ENCODE measurements around the gene ZNF467.

Gene ZNF467, protein sequence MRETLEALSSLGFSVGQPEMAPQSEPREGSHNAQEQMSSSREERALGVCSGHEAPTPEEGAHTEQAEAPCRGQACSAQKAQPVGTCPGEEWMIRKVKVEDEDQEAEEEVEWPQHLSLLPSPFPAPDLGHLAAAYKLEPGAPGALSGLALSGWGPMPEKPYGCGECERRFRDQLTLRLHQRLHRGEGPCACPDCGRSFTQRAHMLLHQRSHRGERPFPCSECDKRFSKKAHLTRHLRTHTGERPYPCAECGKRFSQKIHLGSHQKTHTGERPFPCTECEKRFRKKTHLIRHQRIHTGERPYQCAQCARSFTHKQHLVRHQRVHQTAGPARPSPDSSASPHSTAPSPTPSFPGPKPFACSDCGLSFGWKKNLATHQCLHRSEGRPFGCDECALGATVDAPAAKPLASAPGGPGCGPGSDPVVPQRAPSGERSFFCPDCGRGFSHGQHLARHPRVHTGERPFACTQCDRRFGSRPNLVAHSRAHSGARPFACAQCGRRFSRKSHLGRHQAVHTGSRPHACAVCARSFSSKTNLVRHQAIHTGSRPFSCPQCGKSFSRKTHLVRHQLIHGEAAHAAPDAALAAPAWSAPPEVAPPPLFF

DNA sequence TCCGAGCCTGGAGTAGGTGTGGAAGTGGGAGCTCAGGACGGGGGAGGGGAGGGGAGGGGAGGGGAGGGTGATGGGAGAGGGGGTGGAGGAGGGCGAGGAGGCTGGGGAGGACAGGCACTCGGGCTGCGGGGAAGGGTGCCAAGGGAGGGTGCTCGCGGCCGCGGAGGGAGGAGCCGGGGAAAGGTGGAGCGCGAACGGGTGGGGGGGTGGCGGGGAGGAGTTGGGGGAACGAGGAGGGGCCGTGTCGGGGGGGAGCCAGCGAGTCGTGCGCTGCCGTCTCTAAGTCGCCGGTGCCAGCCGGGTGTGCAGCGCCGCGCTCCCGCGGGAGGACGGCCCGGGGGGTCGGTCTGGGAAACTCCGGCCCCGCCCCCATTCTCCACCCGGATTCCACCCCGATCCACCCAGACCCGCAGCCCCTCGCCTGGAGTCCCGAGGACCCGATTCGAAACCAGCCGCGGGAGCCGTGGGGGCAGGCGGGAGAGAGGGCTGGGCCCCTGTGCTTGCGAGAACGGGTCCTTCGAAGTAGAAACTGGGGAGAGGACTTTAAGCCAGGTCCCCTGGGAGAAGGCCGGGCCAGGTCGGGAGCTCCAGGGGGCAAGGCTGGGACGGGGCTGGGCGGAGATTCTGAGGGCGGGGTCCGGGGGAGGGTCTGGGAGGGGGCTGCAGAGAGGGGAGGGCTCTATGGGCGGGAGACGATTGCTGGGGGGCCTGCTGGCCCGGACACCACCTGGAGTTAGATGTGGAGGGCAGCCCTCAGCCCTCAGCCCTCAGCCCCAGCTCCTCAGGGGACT is at the start of gene ZNF467:
TSS of gene ZNF467 (minus strand) at position 143 of the 791 bp plus-strand sequence. CDS start 2,556 bp downstream, outside the sequence.
- DNase-seq: no peak

DNA sequence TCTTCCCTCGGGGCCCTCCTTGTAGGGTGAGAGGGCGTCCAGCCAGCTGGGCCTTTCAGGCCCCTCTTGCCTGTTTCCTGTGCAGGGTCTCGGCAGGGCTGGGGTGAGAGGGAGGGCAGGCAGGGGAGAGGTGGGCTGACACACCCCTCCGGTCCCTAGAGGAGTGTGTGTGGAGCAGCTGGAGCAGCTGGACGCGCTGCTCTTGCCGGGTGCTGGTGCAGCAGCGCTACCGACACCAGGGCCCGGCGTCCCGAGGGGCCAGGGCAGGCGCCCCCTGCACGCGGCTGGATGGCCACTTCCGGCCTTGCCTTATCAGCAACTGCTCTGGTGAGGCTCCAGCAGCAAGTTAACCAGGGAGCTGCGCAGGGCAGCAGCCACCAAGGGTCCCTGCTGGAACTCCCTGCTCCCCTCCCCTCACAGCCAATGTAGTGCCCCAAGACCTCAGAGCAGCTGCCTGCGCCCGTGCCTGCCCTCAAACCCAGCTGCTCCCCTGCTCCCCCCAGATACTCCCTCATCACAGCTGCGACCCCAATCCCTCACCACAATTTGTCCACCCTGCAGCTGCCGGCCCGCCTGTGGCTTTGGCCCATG is 49.1 kb upstream of the ZNF467 start:
- DNase-seq: no peak

DNA sequence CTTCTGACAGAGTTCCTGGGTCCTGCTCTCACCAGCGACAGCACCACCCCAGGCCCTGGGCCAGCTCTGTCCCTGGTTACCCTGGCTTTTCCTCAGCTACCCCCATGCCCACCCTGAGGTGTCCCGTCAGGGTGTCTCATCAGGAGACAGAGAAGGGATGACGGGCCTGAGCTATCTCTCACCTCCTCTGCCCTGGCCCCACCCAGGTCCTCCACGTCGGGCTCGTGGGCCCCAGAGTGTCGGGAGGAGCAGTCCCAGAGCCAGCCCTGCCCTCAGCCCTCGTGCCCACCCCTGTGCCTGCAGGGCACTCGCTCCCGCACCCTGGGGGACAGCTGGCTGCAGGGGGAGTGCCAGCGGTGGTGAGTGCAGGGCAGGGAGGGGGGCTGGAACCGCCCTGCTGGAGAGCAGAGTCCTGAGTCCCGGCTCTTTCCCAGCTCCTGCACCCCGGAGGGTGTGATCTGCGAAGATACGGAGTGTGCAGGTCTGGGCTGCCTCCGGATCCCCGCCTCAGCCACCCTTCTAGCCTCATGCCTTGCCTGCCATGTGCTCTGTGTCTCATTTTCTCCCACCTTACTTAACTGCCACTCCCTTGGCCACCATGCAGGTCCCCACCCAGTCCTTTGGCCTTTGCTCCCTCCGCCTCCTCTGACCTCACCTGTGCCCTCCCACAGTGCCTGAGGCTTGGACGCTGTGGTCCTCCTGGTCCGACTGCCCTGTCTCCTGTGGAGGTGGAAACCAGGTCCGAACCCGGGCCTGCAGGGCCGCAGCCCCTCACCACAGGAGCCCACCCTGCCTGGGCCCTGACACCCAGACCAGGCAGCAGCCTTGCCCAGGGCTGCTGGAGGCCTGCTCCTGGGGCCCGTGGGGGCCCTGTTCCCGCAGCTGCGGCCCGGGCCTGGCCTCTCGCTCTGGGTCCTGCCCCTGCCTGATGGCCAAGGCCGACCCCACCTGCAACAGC is 48.1 kb upstream of the ZNF467 start:
- DNase-seq: no peak

DNA sequence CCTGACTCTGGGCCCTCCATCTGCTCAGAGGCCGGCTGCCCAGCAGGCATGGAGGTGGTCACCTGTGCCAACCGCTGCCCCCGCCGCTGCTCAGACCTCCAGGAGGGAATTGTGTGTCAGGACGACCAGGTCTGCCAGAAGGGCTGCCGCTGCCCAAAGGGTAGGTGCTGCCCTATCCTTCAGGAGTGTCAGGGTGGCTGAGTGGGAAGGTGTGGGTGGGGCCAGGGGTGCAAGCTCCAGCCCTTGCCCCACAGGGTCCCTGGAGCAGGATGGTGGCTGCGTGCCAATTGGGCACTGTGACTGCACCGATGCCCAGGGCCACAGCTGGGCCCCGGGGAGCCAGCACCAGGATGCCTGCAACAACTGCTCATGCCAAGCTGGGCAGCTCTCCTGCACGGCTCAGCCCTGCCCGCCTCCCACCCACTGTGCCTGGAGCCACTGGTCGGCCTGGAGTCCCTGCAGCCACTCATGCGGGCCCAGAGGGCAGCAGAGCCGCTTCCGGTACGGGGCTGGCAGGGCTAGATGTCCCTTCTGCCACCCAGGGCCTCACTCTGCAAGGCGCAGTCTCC is 47.3 kb upstream of the ZNF467 start:
- no peak for DNase-seq

DNA sequence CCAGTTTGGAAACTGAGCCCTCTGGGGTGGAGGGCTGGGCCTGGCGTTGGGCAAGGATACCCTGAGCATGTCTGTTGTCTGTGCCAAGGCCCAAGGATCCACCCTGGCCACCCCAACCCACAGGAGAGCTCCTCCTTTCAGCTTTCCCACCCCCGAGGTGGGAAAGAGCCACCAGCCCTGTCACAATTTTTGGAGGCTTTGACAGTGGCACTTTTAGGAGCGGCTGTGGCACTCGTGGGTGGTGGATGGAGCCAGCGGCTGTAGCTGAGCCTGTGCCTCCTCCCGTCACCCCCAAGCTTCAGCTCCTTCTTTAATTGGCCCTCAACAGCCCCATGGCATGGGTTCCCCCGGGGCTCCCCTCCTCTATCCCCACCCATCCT is 46.6 kb upstream of the ZNF467 start:
- DNase-seq: no peak

DNA sequence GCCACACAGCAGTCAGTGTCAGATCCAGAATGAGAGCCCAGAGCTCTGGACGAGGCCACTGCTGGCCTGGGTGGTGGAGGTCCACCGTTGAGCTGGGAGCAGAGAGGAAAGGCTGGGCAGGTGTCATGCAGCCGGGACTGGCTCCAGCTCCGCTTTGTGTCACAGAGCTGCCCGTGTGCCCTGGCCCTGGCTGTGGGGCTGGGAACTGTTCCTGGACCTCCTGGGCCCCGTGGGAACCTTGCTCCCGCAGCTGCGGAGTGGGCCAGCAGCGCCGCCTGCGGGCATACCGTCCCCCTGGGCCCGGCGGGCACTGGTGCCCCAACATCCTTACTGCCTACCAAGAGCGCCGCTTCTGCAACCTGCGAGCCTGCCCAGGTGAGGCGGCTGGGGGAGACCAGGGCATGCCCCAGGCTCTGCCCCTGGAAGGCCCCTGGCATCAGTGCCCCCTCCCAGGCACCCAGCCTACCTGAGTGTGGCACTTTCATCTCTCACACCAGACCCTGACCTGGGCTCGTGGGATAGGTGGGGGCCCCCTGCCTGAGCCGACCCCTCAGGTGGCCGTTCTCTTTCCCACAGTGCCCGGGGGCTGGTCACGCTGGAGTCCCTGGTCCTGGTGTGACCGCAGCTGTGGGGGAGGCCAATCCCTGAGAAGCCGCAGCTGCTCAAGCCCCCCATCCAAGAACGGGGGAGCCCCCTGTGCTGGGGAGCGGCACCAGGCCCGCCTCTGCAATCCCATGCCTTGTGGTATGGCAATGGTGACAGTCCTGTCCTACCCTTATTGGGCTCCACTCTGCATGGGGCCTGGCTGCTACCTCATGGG is 46.0 kb upstream of the ZNF467 start:
- DNase-seq: no peak

DNA sequence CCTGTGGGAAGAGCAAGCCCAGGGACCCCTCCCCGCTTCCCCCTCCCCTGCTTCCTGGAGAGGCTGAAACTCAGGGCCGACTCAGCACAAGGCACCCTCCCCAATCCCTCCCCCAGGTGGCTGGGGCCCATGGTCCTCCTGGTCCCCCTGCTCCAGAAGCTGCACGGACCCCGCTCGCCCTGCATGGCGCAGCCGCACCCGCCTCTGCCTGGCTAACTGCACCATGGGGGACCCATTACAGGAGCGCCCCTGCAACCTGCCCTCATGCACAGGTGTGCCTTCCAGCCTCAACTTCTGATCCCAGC is 45.1 kb upstream of the ZNF467 start:
- no peak for DNase-seq

DNA sequence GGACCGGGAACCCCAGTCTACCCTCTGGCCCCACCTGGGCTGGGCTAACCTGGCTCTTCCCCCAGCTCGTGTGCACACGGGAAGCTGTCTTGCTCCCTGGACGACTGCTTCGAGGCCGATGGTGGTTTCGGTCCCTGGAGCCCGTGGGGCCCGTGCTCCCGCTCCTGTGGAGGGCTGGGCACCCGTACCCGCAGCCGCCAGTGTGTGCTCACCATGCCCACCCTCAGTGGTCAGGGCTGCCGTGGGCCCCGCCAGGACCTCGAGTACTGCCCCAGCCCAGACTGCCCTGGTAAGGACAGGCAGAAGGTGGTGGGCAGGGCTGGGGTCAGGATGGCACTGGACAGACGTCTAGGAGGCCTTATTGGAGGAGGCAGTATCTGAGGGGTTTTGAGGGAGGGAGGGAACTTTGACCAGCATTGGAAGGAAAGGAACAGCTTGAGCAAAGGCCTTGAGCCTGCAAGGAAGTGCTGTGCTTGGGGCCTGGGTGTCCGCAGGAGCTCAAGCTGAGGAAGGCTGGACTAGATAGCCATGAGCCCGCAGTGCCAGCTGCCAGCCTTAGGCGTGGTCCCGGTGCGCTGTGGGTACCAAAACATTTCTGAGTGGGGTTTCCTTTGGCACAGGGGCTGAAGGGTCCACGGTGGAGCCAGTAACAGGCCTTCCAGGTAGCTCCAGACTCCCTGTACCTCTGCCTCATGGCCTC is 44.6 kb upstream of the ZNF467 start:
- no peak for DNase-seq

DNA sequence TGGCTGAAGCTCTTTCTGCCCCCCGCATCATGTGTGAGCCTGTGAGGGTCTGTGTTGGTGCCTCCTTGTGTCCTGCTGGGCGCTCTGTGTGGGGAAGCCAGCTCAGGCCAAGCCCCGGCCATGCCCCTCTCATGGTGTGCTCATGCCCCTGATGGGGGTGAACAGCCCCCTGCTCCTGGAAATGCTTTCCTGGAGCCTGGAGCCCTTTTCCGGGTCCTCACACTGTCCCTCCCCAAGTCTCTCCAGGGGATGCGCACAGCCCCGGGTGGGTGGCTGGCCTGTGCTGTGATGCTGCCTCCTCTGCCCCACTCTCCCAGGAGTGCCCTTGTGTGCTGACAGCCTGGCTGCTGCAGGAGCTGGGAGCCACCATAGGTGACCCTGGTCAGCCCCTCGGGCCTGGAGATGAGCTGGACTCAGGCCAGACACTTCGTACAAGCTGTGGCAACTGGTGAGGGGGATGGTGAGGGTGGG is 43.9 kb upstream of the ZNF467 start:
- DNase-seq: no peak

DNA sequence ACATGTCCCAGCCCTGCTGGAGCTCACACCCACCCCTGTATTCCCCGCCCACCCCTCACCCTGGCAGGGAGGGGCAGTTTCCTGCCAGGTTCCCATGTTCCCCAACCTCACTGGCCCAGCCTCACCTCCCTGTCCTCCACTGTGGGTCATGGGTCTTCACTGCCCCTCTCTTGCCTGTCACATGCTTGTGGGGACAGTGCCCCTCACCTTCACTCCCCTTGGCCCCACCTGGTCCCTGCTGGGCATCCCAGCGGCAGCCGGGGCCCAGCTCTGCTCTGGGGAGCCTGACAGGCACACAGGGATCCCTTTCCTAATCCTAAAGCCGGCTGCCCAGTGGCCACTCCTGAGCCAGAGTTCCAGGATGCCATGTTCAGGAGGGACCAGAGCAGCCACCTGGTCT is 43.4 kb upstream of the ZNF467 start:
- DNase-seq: no peak

DNA sequence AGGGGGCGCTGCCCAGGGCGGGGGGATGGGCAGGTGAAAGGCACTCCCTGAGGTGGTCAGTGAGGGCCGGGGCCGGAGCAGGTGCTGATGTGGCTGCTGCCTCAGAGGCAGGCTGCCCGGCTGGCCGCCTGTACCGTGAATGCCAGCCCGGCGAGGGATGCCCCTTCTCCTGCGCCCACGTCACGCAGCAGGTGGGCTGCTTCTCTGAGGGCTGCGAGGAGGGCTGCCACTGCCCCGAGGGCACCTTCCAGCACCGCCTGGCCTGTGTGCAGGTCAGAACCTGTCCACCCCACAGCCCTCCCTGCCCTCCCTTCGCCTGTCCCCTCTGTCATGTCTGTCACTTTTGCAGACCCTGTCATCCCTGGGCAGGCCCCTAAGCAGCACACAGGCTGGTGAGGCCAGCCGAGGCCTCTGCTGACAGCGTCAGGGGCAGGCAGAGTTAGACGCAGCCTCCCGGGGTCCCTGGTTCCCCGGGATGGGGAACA is 42.9 kb upstream of the ZNF467 start:
- DNase-seq: no peak

DNA sequence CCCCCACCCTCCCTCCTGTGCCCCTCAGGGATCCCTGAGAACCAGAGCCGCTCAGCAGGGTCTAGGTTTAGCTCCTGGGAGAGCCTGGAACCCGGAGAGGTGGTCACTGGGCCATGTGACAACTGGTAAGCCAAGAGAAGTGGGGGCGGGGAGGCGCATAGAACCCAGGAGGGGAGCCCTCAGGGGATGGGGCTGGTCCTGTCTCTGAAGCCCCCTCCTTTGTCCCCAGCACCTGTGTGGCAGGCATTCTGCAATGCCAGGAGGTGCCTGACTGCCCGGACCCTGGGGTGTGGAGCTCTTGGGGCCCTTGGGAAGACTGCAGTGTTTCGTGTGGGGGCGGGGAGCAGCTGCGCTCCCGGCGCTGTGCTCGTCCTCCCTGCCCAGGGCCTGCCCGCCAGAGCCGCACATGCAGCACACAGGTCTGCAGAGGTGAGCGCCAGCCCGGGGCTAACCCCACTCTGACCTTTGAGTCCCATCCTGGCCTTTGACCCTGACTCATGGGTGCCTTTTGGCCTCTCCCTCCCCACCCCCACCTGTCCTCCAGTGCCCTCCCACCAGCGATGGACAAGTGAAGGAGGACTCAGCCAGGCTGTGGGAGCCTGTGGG is 42.4 kb upstream of the ZNF467 start:
- DNase-seq: no peak

DNA sequence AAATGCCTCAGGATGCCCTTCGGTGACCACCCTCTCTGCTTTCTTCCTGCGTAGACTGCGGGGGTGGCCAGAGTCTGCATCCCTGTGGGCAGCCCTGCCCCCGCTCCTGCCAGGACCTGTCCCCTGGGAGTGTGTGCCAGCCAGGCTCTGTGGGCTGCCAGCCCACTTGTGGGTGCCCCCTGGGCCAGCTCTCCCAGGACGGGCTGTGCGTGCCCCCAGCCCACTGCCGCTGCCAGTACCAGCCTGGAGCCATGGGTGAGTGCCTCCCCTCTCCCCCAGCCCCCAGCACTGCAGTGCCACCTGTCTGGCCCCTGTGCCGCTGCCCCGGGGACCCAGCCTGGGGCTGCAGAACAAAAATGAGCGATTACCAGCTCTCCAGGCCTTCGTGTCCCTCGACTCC is 41.7 kb upstream of the ZNF467 start:
- DNase-seq: no peak

DNA sequence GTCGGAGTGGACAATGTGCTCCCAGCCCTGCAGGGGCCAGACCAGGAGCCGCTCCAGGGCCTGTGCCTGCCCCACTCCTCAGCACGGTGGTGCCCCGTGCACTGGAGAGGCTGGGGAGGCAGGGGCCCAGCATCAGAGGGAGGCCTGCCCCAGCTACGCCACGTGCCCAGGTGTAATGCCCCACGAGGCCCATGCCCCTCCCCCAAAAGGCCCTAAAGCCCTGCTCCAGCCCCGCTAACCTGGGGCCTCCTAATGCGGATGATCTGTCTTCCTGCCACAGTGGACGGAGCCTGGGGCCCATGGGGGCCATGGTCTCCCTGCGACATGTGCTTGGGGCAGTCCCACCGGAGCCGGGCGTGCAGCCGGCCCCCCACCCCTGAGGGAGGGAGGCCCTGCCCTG is 41.1 kb upstream of the ZNF467 start:
- DNase-seq: no peak

DNA sequence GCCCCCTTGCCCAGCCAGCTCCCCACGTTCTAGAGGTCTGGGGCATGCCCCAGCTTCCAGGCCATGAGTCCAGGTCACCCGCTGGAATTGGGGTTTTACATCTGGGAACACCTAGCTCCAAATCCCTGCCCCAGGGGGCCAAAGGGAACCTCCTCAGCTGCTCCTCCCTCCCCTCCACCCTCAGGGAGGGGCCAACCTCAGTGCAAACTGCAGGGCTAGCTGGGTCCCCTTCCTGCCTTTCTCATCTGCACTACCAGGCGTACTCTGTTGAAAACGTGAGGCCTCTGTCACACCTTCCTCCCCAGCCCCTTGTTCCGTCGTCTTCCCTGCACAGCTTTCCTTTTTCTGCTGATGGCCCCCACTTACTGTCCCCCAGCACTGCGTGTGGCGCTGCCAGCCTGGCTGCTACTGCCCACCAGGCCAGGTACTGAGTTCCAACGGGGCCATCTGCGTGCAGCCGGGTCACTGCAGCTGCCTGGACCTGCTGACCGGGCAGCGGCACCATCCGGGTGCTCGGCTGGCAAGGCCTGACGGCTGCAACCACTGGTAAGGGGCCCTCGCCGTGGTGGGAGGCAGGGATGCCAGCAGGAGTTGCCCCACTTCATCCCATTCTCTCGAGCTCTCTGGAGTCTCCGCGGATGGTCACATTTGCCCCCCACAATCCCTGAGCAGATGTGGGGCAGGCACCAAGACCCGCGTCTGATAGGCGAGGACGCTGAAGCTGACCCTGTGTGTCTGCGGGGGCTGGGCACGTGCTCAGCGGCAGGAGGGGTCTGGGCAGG is 40.1 kb upstream of the ZNF467 start:
- DNase-seq: no peak

DNA sequence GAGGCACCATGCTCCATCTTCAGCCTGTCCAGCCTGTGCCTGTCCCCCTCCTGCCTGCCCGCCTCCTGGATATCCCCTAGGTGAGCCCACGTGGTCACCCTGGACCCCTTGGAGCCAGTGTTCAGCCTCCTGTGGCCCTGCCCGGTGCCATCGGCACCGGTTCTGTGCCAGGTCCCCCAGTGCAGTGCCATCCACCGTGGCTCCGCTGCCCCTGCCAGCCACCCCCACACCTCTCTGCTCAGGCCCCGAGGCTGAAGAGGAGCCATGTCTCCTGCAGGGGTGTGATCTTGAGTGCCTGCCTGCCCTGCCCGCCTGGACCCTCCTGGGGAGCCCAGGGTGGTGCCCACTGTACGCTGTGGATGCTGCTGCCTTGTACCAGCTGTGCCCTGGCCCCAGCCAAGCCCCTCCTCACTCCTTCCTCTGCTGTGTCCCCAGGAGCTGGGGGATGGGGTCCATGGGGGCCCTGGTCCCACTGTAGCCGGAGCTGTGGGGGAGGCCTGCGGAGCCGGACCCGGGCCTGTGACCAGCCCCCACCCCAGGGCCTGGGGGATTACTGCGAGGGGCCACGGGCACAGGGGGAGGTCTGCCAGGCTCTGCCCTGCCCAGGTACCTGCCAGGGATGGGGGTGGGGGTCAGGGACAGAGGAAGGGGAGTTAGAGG is 38.6 kb upstream of the ZNF467 start:
- DNase-seq: no peak

DNA sequence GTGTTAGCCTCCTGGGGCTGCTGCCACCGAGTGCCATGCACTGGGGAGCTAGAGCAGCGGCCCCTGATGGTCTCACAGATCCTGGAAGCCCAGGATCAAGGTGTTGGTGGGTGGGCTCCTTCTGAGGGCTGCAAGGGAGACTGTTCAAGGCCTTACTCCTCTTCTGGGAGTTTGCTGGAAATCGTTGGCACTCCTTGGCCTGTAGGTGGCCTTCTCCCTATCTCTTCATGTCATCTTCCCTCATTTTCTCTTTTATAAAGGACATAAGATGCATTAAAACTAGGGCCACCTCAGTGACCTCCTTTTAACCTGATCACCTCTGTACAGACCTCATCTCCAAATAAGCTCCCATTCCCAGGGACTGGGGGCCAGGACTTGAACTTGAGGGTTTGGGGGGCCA is 37.8 kb upstream of the ZNF467 start:
- DNase-seq: no peak

DNA sequence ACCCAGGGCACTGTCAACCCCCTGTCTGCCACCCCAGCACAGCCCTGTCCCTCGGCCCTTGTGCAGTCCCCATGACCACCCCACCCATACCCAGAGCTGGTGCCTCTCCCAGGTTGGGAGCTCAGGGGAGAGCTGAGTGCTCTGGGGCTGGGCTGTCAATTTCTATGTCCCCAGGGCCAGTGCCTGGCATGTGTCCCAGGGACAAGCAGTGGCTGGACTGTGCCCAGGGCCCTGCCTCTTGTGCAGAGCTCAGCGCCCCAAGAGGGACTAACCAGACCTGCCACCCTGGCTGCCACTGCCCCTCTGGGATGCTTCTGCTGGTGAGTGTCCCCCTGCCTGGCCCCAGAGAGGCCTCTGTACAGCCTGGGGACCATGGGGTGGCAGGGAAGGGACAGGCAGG is 35.8 kb upstream of the ZNF467 start:
- DNase-seq: no peak
